ENCODE data around the gene ERICH2. TPM values are rescaled to one million over a fixed set of nuclear protein-coding genes. Genes with fewer than 3 reads are reported as not detected.

The ERICH2 gene
- total RNA-seq, 1 experiment from 2014 or later: 2.4 TPM

- ChIA-PET POLR2A (no interaction called here), RAD21 (ENCODE audit: low non-redundant PET in 1 of 2, low total read pairs in 2 of 2, uncharacterized antibody in 2 of 2, unreplicated experiment in 2 of 2) (no interaction called here), CTCF (no interaction called here)
- Histone ChIP-seq H3K9me3 (ENCODE audit: control insufficient read depth in 1 of 2, insufficient read depth in 1 of 2, low read depth in 1 of 2, low read length in 2 of 2) (no peaks in the 10 kb centered on the region), H3K27ac (ENCODE audit: low read depth, low read length) (no peak overlapping the region), H3K4me1 (ENCODE audit: control insufficient read depth in 1 of 2, insufficient read depth in 2 of 2, low read length in 2 of 2) (no peaks in the 10 kb centered on the region), H3K4me3 (replicated peaks in 1 of 2; ENCODE audit: low read depth in 1 of 2, low read length in 2 of 2) (no peak overlapping the region), H4K20me1 (ENCODE audit: insufficient read depth) (no peaks in the 10 kb centered on the region), H3K4me2 (ENCODE audit: low read length) (no peak overlapping the region), H3K36me3 (ENCODE audit: control insufficient read depth in 1 of 2, insufficient read depth in 2 of 2, low read length in 2 of 2) (no peaks in the 10 kb centered on the region), H3K27me3 (ENCODE audit: insufficient read depth, low read length) (no peaks in the 10 kb centered on the region), H3K9me2 (ENCODE audit: insufficient read depth) (no peaks in the 10 kb centered on the region), H2AFZ (ENCODE audit: low read depth, low read length, poor library complexity, severe bottlenecking) (no peak overlapping the region), H3K79me2 (ENCODE audit: insufficient read depth, low read length) (no peaks in the 10 kb centered on the region), H3K9ac (ENCODE audit: low read length) (no peak overlapping the region)
- DNase-seq (ENCODE audit: low read depth, low spot score) (no peak), ATAC-seq (no peak)
- intact Hi-C loops (cut with micrococcal nuclease): no loop called here
- no peak for TF ChIP-seq RAD21 (IDR thresholded peaks at IDR 0.05; ENCODE audit: low read depth)
- TF ChIP-seq EZH2phosphoT487 (IDR thresholded peaks at IDR 0.05; ENCODE audit: borderline replicate concordance): no peak
- TF ChIP-seq TCF7L2 (IDR thresholded peaks at IDR 0.05; ENCODE audit: borderline replicate concordance, extremely low read depth, insufficient read depth, insufficient read length): no peak
- TF ChIP-seq EZH2 (IDR thresholded peaks at IDR 0.05): no peak
- TF ChIP-seq CBX3 (IDR thresholded peaks at IDR 0.05; ENCODE audit: low read depth): no peak
- no peak for TF ChIP-seq SP1 (IDR thresholded peaks at IDR 0.05; ENCODE audit: low read depth)
- no peak for TF ChIP-seq POLR2AphosphoS5 (IDR thresholded peaks at IDR 0.05; ENCODE audit: low read depth, low read length)
- no peak for TF ChIP-seq YY1 (IDR thresholded peaks at IDR 0.05; ENCODE audit: extremely low read depth, insufficient replicate concordance, low read depth, low read length)
- TF ChIP-seq POLR2A (IDR thresholded peaks at IDR 0.05; ENCODE audit: borderline replicate concordance, extremely low read depth, insufficient read depth, insufficient read length): no peak
- no peak for TF ChIP-seq ZBTB33 (IDR thresholded peaks at IDR 0.05; ENCODE audit: extremely low read depth, insufficient replicate concordance, low read length)
- no peak for TF ChIP-seq ZNF274 (IDR thresholded peaks at IDR 0.05; ENCODE audit: low read depth, low read length)
- no peak for TF ChIP-seq CEBPB (IDR thresholded peaks at IDR 0.05; ENCODE audit: low read depth)
- no peak for TF ChIP-seq SIN3A (IDR thresholded peaks at IDR 0.05; ENCODE audit: low read depth)
- TF ChIP-seq ELF1 (IDR thresholded peaks at IDR 0.05; ENCODE audit: borderline replicate concordance, low read depth): no peak
- TF ChIP-seq SRF (IDR thresholded peaks at IDR 0.05; ENCODE audit: low read depth): no peak
- TF ChIP-seq ATF3 (IDR thresholded peaks at IDR 0.05): no peak
- no peak for TF ChIP-seq MAX (IDR thresholded peaks at IDR 0.05)
- no peak for TF ChIP-seq EGR1 (IDR thresholded peaks at IDR 0.05; ENCODE audit: low read depth)
- BruUV-seq (replicated peaks): no TSS peak
These were observed 9.1 kb downstream of the ERICH2 start for GRCh38 chr2:170779304-170779703.
